Stimulated activated CD8-positive, alpha-beta memory T cell treated with anti-CD3 and anti-CD28 coated beads, Interleukin-12 subunit alpha, Interleukin-12 subunit beta, amount 100 ng/mL, for 1 hour (primary cell): ENCODE results near the gene DNAL1.
"Not testable (repeated sequence)": the region's sequence is repeated elsewhere in the genome, so short reads cannot be mapped to it uniquely, and the experiment has no call there.

Source experiments
- DNase-seq: peaks from one replicate; pipeline ENCODE4 v3.0.0-alpha.2; 2020; ENCODE audit warnings: low read depth

DNAL1 gene

DNA sequence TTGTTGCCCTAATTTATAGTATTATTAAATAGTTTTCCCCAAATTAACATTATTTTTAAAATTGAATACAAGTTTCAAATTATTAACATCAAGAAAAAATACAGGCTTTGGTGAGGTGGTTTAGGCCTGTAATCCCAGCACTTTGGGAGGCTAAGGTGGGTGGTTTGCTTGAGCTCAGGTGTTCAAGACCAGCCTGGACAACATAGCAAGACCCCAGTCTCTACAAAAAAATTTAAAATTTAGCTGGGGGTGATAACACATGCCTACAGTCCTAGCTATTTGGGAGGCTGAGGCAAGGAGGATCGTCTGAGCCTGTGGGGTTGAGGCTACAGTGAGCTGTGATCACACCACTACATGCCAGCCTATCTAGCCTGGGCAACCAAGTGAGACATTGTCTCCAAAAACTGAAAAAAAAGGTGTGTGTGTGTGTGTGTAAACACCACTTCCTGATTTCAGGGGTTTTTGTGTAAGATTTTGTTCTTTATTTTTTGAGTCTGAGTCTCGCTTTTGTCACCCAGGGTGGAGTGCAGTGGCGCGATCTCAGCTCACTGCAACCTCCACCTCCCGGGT lies 3.9 kb upstream of the DNAL1 start:
- no peak for DNase-seq

- no peak for DNase-seq
Observed at GRCh38 chr14:73645248-73645610, 443 bp downstream of the DNAL1 start.

- no peak for DNase-seq
Observed at GRCh38 chr14:73651005-73651404, 6.2 kb downstream of the DNAL1 start.

DNA sequence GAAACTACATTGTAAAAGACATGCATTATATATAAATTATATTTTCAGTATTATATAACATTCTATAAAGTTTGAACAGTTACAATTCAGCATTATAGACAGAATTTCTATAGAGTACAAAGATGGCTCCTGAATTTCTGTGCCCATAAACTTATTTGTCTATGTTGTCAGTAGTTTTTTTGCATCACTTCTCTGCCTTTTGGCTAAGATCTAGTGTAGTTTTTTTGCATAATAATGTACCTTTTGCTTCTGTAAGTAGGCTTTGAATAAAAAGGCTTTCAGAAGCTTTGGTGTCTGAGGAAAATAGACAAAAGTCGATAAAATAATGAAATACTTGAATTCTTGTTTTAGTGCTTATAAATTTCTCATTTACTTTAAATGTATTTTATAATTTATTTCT lies 11.1 kb downstream of the DNAL1 start:
- DNase-seq = no peak

GRCh38 chr14:73659202-73659601 lies 14.4 kb downstream of the DNAL1 start:
- DNase-seq = not testable (repeated sequence)

- no peak for DNase-seq
Observed at GRCh38 chr14:73660511-73660910, 15.7 kb downstream of the DNAL1 start.

DNA sequence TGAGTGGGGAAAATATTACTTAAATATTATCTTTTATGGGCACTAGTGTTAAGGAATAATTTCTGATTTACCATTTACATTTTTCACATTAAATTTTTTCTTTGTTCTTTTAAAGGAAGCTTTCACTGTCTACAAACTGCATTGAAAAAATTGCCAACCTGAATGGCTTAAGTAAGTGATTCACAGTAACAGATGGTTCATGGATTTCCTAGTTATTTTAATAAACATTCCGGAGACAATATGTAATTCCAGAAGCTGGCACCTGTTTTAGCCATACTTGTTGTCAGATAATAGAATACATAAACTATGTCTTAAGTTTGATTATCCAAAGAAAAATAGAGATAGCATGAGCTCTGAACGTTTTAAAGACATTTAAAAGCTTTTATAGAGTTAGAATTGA lies 17.1 kb downstream of the DNAL1 start:
- DNase-seq = no peak

GRCh38 chr14:73662487-73662943 lies 17.7 kb downstream of the DNAL1 start:
- DNase-seq = no peak

- DNase-seq = no peak
Observed at GRCh38 chr14:73663548-73664212, 18.9 kb downstream of the DNAL1 start.

DNA sequence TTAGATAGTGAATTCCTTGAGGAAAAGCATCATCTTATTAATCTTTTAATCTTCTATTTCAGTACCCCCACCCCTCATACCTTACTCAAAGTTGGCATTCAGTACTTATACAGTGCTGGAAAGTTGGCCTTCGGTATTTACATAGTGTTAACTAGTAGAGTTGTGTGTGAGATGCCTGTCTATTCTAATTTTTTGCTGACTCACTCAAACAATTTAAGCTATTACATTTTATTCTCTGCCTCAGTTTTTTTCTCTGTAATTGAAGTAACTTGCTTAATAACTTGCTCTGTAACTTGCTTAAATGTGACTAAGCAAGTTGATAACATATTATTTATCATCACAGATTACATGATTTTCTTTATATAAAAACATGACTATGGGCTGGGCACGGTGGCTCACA lies 20.3 kb downstream of the DNAL1 start:
- DNase-seq = no peak

DNA sequence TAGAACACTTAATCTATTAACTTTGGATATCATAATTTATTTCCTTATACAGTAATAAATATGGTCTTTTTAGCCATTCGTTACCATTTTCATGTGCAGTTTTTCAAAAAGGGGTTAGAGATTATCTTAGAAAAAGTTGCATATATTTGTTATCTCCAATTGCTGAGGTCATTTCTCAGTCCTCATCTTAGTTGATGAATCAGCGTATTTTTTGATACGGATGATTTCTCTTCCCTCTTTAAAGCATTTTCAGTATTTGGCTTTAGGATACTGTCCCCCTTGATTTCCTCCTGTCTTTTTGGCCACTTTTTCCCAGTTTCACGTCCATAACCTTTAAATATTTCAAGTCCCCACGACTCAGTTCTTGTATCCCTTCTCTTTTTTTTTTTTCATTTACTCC lies 21.8 kb downstream of the DNAL1 start:
- no peak for DNase-seq

DNA sequence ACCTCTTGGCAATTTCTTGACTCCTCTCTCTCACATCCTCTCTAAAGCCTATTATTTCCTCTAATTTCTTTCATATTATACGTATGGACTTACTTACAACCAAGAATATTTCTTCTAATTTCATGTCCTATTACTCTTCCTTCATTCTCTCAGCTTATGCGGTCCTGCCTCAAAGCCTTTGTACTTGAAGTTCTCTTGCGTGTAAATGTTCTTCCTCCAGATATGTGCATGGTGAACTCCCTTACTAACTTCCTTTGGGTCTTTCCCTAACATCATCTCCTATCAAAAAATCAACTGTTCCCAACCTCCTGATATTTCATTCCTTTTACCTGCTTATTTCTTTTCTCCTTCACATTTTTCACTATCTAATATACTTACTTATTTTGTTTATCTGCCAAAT lies 23.1 kb downstream of the DNAL1 start:
- DNase-seq = no peak

DNA sequence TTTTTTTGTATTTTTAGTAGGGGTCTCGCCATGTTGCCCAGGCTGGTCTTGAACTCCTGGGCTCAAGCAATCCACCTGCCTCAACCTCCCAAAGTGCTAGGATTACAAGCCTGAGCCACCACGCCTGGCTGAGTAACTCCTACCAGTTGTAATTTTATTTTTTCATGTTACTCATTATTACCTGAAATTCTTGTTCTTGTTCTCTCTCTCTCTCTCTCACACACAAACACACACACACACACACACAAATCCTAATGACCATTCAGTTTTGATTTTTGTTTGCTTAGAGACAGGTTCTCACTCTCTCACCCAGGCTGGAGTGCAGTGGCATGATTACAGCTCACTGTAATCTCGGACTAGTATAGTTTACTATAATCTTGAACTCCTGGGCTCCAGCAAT lies 30.2 kb downstream of the DNAL1 start:
- no peak for DNase-seq

GRCh38 chr14:73678698-73679097 lies 33.9 kb downstream of the DNAL1 start:
- no peak for DNase-seq

DNA sequence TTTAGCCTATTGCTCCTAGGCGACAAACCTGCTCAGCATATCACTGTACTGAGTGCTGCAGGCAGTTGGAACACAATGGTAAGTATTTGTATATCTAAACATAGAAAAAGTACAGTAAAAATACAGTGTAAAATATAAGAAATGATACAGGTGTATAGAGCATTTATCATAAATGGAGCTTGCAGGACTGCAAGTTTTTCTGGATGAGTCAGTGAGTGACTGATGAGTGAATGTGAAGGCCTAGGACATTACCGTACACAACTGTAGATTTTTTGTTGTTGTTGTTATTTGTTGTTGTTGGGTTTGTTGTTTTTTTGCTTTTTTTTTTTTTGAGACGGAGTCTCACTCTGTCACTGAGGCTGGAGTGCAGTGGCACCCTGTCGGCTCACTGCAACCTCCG lies 36.0 kb downstream of the DNAL1 start:
- DNase-seq = no peak

GRCh38 chr14:73684627-73685026 lies 39.8 kb downstream of the DNAL1 start:
- DNase-seq = no peak

DNA sequence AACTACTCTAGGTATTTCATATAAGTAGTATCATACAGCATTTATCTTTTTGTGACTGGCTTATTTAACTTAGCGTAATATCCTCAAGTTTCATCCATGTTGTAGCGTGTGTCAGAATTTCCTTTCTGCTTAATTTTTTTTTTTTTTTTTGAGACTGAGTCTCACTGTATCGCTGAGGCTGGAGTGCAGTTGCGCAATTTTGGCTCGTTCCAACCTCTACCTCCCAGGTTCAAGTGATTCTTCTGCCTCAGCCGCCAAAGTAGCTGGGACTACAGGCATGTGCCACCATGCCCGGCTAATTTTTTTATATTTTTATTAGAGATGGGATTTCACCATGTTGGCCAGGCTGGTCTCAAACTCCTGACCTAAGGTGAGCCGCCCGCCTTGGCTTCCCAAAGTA lies 40.5 kb downstream of the DNAL1 start:
- no peak for DNase-seq

GRCh38 chr14:73686901-73687300 lies 42.1 kb downstream of the DNAL1 start:
- no peak for DNase-seq

- DNase-seq = no peak
Observed at GRCh38 chr14:73694083-73694482, 49.3 kb downstream of the DNAL1 start.

DNA sequence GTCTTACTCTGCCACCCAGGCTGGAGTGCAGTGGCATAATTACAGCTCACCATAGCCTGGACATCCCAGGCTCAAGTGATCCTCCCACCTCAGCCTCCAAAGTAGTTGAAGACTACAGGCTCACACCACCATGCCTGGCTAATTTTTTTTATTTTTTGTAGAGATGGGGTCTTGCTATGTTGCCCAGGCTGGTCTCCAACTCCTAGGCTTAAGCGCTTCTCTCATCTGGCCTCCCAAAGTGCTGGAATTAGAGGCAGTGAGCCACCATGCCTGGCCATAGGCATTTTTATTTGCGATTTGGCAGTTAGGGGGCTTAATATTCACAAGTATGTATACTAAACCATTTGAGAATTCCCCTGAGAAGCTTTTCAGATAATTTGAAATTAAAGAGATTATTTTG lies 50.3 kb downstream of the DNAL1 start:
- no peak for DNase-seq

DNA sequence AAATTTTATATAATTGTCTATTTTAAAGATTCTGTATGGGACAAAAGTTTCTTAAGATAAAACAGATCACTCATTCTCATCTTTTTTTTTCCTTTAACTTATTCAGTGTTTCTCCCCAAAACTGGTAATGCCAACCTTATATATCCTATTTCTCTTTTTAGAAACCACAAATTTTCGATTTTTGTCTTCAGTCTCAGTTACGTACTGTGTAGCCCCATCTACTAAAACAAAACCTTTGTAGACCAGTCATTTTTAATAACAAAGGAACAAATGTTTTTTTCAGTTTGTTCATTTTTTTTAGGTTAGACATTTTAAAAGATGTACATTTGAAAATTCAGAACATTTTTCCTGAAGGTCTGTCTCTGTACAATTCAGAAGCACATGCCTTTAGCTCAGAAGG lies 51.2 kb downstream of the DNAL1 start:
- DNase-seq = no peak

DNA sequence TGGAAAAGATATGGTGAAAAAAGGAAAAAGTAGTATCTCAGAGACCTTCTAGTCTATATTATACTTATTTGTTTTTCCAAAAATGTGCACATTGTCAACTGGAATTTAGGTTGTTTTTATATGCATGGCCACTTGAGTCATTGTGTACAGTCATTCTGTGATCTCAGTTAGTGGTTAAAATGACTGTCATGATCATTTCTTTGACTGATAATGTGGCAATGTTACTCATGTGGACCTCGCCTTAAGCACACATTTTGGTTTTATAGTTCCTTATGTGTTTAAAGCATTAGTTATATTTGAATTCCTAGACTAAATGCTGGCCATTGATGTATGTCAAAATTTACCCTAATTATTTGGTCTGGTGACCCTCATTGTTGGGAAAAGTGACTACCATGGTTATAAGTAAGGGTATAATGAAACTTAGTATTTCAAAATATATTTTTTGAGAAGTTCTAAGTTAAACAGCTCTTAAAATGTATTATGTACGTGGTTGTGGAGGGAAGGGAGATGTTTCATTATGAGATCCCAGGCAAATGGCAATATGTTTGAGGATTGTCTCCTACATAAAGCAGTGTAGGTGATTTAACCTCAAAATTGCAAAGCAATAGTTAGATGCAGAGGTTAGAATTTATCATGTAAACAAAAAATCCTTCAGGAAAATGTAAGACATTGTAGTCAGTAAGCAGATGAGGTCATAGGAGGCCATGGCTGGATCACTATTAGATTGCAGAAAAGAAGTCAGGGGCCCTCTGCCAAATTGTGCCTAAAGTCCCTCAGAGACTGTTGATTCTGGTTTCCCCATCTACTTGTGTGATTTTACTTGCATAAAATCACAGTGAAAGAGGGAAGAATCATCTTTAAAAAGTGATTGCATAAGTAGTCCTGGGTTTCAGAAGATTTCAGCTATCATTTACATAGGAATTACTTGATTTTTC lies 51.9 kb downstream of the DNAL1 start:
- DNase-seq = no peak

DNA sequence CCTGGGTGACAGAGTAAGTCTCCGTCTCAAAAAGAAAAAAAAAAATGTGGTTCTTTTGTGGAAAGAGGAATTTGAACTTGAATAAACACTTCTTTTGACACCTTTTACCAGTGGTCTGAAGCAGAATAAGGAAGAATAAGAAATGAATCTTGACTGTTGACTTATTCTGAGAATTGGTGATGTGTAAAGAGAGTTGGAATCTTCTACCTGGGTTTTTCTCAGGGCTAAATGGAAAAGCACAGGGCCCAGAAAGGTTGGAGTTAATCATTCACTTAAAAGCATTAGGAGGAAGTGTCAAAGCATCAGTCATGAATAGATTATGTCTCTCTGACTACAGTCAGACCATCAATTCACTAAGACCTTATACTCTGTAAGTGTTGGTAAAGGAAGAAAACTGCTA lies 55.5 kb downstream of the DNAL1 start:
- no peak for DNase-seq
